ENCODE measurements around the gene MCM3AP.
"Not testable (repeated sequence)": the region's sequence is repeated elsewhere in the genome, so short reads cannot be mapped to it uniquely, and the experiment has no call there.

The MCM3AP gene

DNA sequence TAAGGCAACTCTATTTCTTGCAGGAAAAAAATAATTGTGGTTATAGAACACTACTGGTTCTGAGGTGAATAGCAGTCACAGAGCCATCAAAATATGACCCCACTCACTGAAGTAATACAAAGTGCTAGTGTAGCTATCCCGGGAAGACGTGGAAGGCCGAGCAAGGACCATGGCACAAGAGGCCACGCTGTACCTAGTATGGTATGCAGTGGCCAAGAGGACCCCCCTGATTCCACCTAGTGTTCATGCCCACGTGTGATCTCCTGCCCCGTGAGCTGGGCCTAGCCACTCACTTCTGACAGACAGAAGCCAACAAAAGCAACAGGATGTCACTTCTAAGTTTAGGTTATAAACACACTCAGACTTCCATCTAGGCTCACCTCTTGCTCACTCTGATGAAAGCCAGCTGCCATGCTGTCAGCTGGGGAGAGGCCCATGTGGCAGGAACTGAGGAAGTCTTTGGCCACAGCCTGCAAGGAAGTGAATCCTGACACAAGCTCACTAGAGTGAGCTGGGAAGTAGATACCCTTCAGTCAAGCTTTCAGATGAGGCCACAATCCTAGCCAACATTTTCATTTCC is 35.2 kb downstream of the MCM3AP start:
- no peaks in the 10 kb centered on the region for H3K9me3 Mint-ChIP-seq
- intact Hi-C loops (cut with micrococcal nuclease), result no loop called here
- no peak overlapping the region for H3K4me3 Mint-ChIP-seq
- no peak overlapping the region for H3K27ac Mint-ChIP-seq
- peaks cover 10% of the 10 kb centered on the region for H3K4me1 Mint-ChIP-seq (ENCODE audit: low read depth)
- H3K36me3 Mint-ChIP-seq (ENCODE audit: low read depth), result peaks cover 99% of the 10 kb centered on the region
- H3K27me3 Mint-ChIP-seq, result no peaks in the 10 kb centered on the region

DNA sequence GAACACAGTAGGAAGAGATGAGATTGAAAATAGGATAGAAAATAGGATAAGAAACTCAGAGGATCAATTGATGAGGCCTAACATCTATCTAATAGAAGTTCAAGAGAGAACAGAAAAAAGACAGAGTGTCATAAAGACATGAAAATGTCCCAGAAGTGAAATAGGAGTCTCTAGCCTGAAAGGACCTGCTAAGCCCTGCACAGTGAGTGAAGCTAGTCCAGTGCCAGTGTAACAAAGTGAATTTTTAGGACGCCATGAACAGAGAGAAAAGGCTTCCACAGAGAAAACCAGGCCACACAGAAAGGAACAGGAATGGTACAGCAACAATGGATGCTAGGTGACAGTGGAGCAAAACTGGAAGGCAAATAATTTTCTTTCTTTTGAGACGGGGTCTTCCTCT is 36.6 kb downstream of the MCM3AP start:
- Mint-ChIP-seq H3K36me3 (ENCODE audit: low read depth) (peaks cover 99% of the 10 kb centered on the region), H3K27ac (no peak overlapping the region), H3K9me3 (no peaks in the 10 kb centered on the region), H3K4me1 (ENCODE audit: low read depth) (peaks cover 2% of the 10 kb centered on the region), H3K27me3 (no peaks in the 10 kb centered on the region), H3K4me3 (no peak overlapping the region)
- intact Hi-C loops (cut with micrococcal nuclease), result no loop called here

- Mint-ChIP-seq H3K27me3 (no peaks in the 10 kb centered on the region), H3K9me3 (no peaks in the 10 kb centered on the region), H3K36me3 (ENCODE audit: low read depth) (peaks cover 99% of the 10 kb centered on the region), H3K4me1 (ENCODE audit: low read depth) (no peaks in the 10 kb centered on the region), H3K4me3 (no peak overlapping the region), H3K27ac (no peak overlapping the region)
- intact Hi-C loops (cut with micrococcal nuclease), result no loop called here
Measured at GRCh38 chr21:46248422-46248782, 37.0 kb downstream of the MCM3AP start.

- no peak overlapping the region for H3K4me3 Mint-ChIP-seq
- H3K9me3 Mint-ChIP-seq, result no peaks in the 10 kb centered on the region
- H3K27me3 Mint-ChIP-seq, result no peaks in the 10 kb centered on the region
- peaks cover 99% of the 10 kb centered on the region for H3K36me3 Mint-ChIP-seq (ENCODE audit: low read depth)
- intact Hi-C loops (cut with micrococcal nuclease), result no loop called here
- H3K4me1 Mint-ChIP-seq (ENCODE audit: low read depth), result no peaks in the 10 kb centered on the region
- no peak overlapping the region for H3K27ac Mint-ChIP-seq
Measured at GRCh38 chr21:46247699-46248421, 37.6 kb downstream of the MCM3AP start.

- Mint-ChIP-seq H3K4me3 (no peak overlapping the region), H3K9me3 (no peaks in the 10 kb centered on the region), H3K27me3 (no peaks in the 10 kb centered on the region), H3K27ac (no peak overlapping the region), H3K4me1 (ENCODE audit: low read depth) (no peaks in the 10 kb centered on the region), H3K36me3 (ENCODE audit: low read depth) (peaks cover 97% of the 10 kb centered on the region)
- intact Hi-C loops (cut with micrococcal nuclease), result no loop called here
Measured at GRCh38 chr21:46246345-46246744, 39.1 kb downstream of the MCM3AP start.

DNA sequence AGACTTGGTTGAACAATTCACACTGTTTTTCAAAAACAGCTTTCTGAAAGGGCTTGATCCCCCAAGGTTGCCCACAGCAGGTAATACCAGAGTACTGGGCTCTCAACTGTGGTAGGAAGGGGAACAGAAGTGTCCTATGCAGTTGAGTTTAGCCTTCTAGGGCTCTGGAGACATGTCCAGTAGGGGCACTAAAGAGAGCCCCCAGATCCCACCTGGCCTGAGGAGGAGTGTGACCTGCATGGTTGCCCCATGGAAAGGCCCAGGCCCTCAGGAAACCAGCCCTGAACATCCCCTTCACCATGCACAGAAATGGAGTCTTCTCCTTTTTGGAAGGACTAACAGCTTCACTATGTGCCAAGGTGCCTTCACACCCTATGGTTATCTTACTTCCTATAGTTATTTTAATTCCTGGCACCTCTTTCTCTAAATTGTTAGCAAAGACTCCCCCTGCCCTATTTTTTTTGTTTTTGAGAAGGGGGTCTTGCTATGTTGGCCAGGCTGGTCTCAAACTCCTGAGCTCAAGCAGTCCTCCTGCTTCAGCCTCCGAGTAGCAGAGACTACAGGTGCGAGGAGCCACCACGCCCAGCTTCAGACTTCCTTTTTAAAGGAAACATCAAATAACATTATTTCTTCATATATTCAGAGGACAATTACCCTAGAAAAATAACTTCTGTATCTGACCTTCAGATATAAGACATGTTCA is 40.0 kb downstream of the MCM3AP start:
- H3K27me3 Mint-ChIP-seq, result no peaks in the 10 kb centered on the region
- H3K4me3 Mint-ChIP-seq, result no peak overlapping the region
- intact Hi-C loops (cut with micrococcal nuclease), result no loop called here
- H3K27ac Mint-ChIP-seq, result no peak overlapping the region
- no peaks in the 10 kb centered on the region for H3K4me1 Mint-ChIP-seq (ENCODE audit: low read depth)
- no peaks in the 10 kb centered on the region for H3K9me3 Mint-ChIP-seq
- peaks cover 97% of the 10 kb centered on the region for H3K36me3 Mint-ChIP-seq (ENCODE audit: low read depth)

- Mint-ChIP-seq H3K4me1 (ENCODE audit: low read depth) (no peaks in the 10 kb centered on the region), H3K36me3 (ENCODE audit: low read depth) (peaks cover 97% of the 10 kb centered on the region), H3K4me3 (no peak overlapping the region), H3K27me3 (no peaks in the 10 kb centered on the region), H3K27ac (no peak overlapping the region), H3K9me3 (no peaks in the 10 kb centered on the region)
- intact Hi-C loops (cut with micrococcal nuclease), result no loop called here
Measured at GRCh38 chr21:46244602-46245001, 40.8 kb downstream of the MCM3AP start.

DNA sequence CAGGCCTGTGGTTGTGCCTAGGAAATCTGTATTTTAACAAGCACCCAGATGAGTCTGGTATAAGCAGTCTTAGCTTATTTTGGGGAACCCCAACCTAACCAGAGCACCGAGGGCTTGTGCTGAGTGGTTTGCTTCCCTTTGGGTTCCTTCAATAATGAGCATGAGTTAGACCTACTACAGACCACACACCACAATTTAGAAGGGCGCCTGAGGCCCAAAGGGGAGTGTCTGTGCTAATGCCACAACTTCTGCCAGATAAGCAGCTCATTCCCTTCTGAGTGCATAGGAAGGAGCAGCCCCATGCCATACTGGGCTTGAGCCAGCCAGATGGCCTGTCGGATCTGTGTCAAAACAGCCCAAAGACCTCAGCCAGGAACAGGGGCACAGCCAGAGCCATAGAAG is 41.5 kb downstream of the MCM3AP start:
- intact Hi-C loops (cut with micrococcal nuclease), result no loop called here
- Mint-ChIP-seq H3K36me3 (ENCODE audit: low read depth) (peaks cover 97% of the 10 kb centered on the region), H3K27ac (no peak overlapping the region), H3K4me1 (ENCODE audit: low read depth) (no peaks in the 10 kb centered on the region), H3K27me3 (no peaks in the 10 kb centered on the region), H3K9me3 (no peaks in the 10 kb centered on the region), H3K4me3 (no peak overlapping the region)

GRCh38 chr21:46243325-46243724 is 42.1 kb downstream of the MCM3AP start:
- Mint-ChIP-seq H3K36me3 (ENCODE audit: low read depth) (peaks cover 97% of the 10 kb centered on the region), H3K4me1 (ENCODE audit: low read depth) (no peaks in the 10 kb centered on the region), H3K27ac (no peak overlapping the region), H3K4me3 (no peak overlapping the region), H3K9me3 (no peaks in the 10 kb centered on the region), H3K27me3 (no peaks in the 10 kb centered on the region)
- intact Hi-C loops (cut with micrococcal nuclease), result no loop called here

DNA sequence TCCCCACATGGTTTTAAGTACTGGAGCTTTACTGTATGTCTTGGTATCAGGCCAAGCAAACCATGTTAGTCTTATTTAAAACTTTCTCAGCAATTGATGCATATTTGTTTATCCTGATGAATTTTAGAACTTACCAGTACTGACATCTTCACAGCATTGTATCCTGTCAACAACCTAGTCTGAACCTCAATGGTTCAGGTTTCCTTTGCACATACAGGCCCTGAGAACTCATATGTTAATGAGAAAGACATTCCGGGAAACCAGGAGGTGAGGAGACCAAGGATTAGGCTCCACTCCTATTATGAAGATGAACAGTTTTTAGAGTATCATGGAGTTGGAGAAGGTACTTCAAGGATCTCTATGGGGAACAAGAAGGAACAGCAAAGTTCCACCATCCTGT is 43.8 kb downstream of the MCM3AP start:
- H3K9me3 Mint-ChIP-seq; H3K27ac Mint-ChIP-seq; intact Hi-C loops (cut with micrococcal nuclease); H3K27me3 Mint-ChIP-seq; H3K4me3 Mint-ChIP-seq; H3K4me1 Mint-ChIP-seq (ENCODE audit: low read depth): not testable (repeated sequence)
- H3K36me3 Mint-ChIP-seq (ENCODE audit: low read depth), result peaks cover 88% of the 10 kb centered on the region

DNA sequence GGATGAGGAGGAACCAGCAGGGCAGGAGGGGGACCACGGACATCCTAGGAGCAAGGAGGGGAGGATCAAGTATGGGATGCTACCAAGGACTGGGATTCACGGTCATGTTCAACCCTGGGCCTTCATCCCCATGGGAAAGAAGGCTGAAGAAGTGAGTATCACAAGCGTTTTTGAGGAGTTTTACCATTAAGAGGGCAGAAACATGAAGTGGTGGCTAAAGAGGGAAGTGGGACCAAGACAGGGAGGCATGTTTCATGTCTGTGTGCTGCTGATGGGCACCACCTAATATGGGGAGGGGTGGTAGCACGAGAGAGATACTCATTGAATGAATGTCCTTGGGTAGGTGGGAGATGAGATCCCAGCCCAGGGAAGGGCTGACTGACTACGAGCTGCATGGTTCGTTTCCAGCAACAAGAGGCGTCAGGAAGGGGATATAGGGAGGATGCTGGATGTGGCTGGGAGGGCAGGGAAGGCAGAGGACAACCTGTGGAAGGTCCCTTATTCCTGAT is 45.5 kb downstream of the MCM3AP start:
- intact Hi-C loops (cut with micrococcal nuclease), result no loop called here
- H3K27ac Mint-ChIP-seq, result no peak overlapping the region
- no peaks in the 10 kb centered on the region for H3K27me3 Mint-ChIP-seq
- H3K4me3 Mint-ChIP-seq, result no peak overlapping the region
- no peaks in the 10 kb centered on the region for H3K4me1 Mint-ChIP-seq (ENCODE audit: low read depth)
- no peaks in the 10 kb centered on the region for H3K9me3 Mint-ChIP-seq
- peaks cover 88% of the 10 kb centered on the region for H3K36me3 Mint-ChIP-seq (ENCODE audit: low read depth)

GRCh38 chr21:46237474-46237873 is 47.9 kb downstream of the MCM3AP start:
- H3K4me1 Mint-ChIP-seq (ENCODE audit: low read depth), result no peaks in the 10 kb centered on the region
- no peaks in the 10 kb centered on the region for H3K27me3 Mint-ChIP-seq
- intact Hi-C loops (cut with micrococcal nuclease), result no loop called here
- H3K9me3 Mint-ChIP-seq, result no peaks in the 10 kb centered on the region
- peaks cover 88% of the 10 kb centered on the region for H3K36me3 Mint-ChIP-seq (ENCODE audit: low read depth)
- no peak overlapping the region for H3K4me3 Mint-ChIP-seq
- H3K27ac Mint-ChIP-seq, result no peak overlapping the region

GRCh38 chr21:46234436-46234950 is 50.9 kb downstream of the MCM3AP start:
- Mint-ChIP-seq H3K4me1 (ENCODE audit: low read depth) (peaks cover 18% of the 10 kb centered on the region), H3K4me3 (no peak overlapping the region), H3K9me3 (no peaks in the 10 kb centered on the region), H3K36me3 (ENCODE audit: low read depth) (peaks cover 74% of the 10 kb centered on the region), H3K27me3 (no peaks in the 10 kb centered on the region), H3K27ac (no peak overlapping the region)
- intact Hi-C loops (cut with micrococcal nuclease), result no loop called here

DNA sequence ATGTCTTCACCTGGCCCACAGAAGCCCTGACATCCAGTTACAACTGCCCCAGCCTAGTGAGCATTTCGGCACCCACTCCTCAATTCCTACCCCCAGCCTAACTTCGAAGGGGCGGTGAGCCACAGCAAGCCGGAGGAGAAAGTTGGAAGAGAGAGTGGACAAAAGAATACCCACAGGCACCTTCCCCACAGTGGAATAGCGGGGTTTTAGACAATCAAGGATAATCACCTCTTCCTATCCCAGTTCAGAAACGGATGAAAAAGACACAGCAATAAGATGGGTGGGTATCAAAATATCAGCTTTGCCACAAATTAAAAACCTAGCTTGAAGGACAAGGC is 55.5 kb downstream of the MCM3AP start:
- H3K36me3 Mint-ChIP-seq (ENCODE audit: low read depth), result peaks cover 60% of the 10 kb centered on the region
- H3K9me3 Mint-ChIP-seq, result no peaks in the 10 kb centered on the region
- H3K27ac Mint-ChIP-seq, result peak overlapping the region; percentile 83
- peak overlapping the region; percentile 85 for H3K4me3 Mint-ChIP-seq
- peaks cover 52% of the 10 kb centered on the region for H3K4me1 Mint-ChIP-seq (ENCODE audit: low read depth)
- intact Hi-C loops (cut with micrococcal nuclease), result loop anchor here (2.0 kb wide), 2 partner anchors 45 to 95 kb away; partner anchors contain the start of genes PCNT and SPATC1L
- peaks cover 2% of the 10 kb centered on the region for H3K27me3 Mint-ChIP-seq

All from dendritic cell treated with granulocyte-macrophage colony-stimulating factor and Interleukin-4, amounts not matched to agents 40 ng/mL and 50 ng/mL, for 4 days (primary cell).